Stomach (tissue), 4 donors: ENCODE measurements around the gene TYK2.

Experiments used
- POLR2A ChIP-seq, 4 donors: fragments of 450-650 bp; IDR thresholded peaks; one replicate each; pipeline ENCODE4 v1.6.1; 2016; ENCODE audit warnings: antibody characterized with exemption in 4 of 4, control low read depth in 2 of 4, mild to moderate bottlenecking in 1 of 4, moderate library complexity in 1 of 4
- TF ChIP-seq, protein P1 (sequence below), 7 experiments: fragments of 450-650 bp in 4 of 7; fragments of 200-600 bp in 3 of 7; sonication (generic) in 3 of 7; IDR thresholded peaks; one replicate each; pipeline ENCODE4 v1.5.1; 2016 to 2019; ENCODE audit warnings: antibody characterized with exemption in 7 of 7, control low read depth in 2 of 7, mild to moderate bottlenecking in 1 of 7

DNA sequence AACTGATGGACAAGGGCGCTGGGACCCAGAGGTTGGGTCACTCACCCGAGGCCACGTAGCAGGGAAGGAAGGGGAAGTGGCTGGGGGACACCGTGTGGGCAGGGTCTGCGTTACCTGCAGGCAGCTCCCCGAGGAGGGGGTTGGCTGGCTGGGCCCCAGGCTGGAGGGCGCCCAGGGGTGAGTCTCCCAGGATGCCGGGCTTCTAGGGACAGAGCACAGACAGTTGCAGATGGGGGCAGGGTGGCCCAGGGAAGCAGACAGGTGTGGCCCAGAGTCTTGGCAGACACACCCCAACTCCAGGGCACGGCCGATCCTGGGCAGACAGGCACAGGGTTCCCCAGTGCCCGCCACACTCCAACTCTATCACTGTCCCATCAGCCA, 59.0 kb downstream of the TYK2 start:
- TF ChIP-seq, protein P1, sequence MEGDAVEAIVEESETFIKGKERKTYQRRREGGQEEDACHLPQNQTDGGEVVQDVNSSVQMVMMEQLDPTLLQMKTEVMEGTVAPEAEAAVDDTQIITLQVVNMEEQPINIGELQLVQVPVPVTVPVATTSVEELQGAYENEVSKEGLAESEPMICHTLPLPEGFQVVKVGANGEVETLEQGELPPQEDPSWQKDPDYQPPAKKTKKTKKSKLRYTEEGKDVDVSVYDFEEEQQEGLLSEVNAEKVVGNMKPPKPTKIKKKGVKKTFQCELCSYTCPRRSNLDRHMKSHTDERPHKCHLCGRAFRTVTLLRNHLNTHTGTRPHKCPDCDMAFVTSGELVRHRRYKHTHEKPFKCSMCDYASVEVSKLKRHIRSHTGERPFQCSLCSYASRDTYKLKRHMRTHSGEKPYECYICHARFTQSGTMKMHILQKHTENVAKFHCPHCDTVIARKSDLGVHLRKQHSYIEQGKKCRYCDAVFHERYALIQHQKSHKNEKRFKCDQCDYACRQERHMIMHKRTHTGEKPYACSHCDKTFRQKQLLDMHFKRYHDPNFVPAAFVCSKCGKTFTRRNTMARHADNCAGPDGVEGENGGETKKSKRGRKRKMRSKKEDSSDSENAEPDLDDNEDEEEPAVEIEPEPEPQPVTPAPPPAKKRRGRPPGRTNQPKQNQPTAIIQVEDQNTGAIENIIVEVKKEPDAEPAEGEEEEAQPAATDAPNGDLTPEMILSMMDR (IDR thresholded peaks at IDR 0.05), result no peak
- TF ChIP-seq POLR2A (IDR thresholded peaks at IDR 0.05), result no peak
